HepG2 (cell line): ENCODE results near the gene MCC. TPM values are rescaled to one million over a fixed set of nuclear protein-coding genes. Genes with fewer than 3 reads are reported as not detected.

Experiments
- ATAC-seq: fragments of 200-7000 bp; cut with Tn5 transposase; 3 replicates; pipeline ENCODE4 v1.9.1; 2020; ENCODE audit warnings: mild to moderate bottlenecking, moderate library complexity
- BruUV-seq: library from RNA; stranded (reverse); fragments of 400-500 nt; replicated peaks from 2 replicates; lab custom pipeline; 2021; lab: Mats Ljungman, UMichigan
- CTCF ChIA-PET: fragments of 300-600 bp; formaldehyde crosslinking; extraction: SDS; loops from one replicate; lab custom pipeline; 2021; ENCODE audit warnings: low total read pairs, inconsistent platforms, low intra/inter-chr PET ratio; lab: Yijun Ruan, JAX
- POLR2A ChIA-PET: fragments of 350-600 bp; sonication (Branson Sonifier 250); formaldehyde crosslinking; loops from one replicate; lab custom pipeline; 2020; ENCODE audit warnings: antibody characterized with exemption, inconsistent platforms; lab: Yijun Ruan, JAX
- DNase-seq: peaks from one replicate; pipeline ENCODE4 v3.0.0-alpha.2; 2015; ENCODE audit warnings: low spot score
- FAIRE-seq: peaks from 3 replicates; lab custom pipeline; 2011; peaks lifted over from hg19 to GRCh38; lab: Jason Lieb, UNC
- H2AFZ ChIP-seq: one replicate; pipeline ENCODE4 v1.6.1; 2011; ENCODE audit warnings: low read length, inconsistent platforms
- H3K27ac ChIP-seq: fragments of 300-600 bp; 3 replicates; pipeline ENCODE4 v1.8.0; 2011; ENCODE audit warnings: mixed run types, mild to moderate bottlenecking, mixed read lengths, low read length, inconsistent platforms; ENCODE audit not compliant: insufficient read depth; ENCODE audit errors: extremely low read length
- H3K27me3 ChIP-seq, 2 experiments: fragments of 200-600 bp in 1 of 2; 2 replicates in 1 of 2; 3 replicates in 1 of 2; pipeline versions ENCODE4 v1.6.0 to v1.8.0; 2011; ENCODE audit warnings: low read length in 2 of 2, mild to moderate bottlenecking in 2 of 2, moderate library complexity in 2 of 2, inconsistent platforms in 1 of 2; ENCODE audit not compliant: insufficient read depth in 2 of 2, control insufficient read depth in 1 of 2
- H3K36me3 ChIP-seq, 2 experiments: fragments of 200-600 bp in 1 of 2; replicated peaks in 1 of 2; 2 replicates in 1 of 2; 3 replicates in 1 of 2; pipeline versions ENCODE4 v1.5.1 to v1.8.0; 2011; ENCODE audit warnings: low read length in 2 of 2, inconsistent platforms in 1 of 2; ENCODE audit not compliant: insufficient read depth in 2 of 2, control insufficient read depth in 1 of 2
- H3K4me1 ChIP-seq: 2 replicates; pipeline ENCODE4 v1.5.1; 2012; ENCODE audit warnings: low read length, inconsistent platforms; ENCODE audit not compliant: insufficient read depth
- H3K4me2 ChIP-seq: 2 replicates; pipeline ENCODE4 v1.6.0; 2011; ENCODE audit warnings: low read depth, low read length, inconsistent platforms
- H3K4me3 ChIP-seq, 3 experiments: fragments of 200-600 bp in 1 of 3; sonication (generic), shearing (Covaris generic) in 1 of 3; replicated peaks in 1 of 3; 2 replicates each; pipeline ENCODE4 v1.5.1; 2011 to 2016; ENCODE audit warnings: low read length in 3 of 3, inconsistent platforms in 2 of 3, low read depth in 2 of 3, mild to moderate bottlenecking in 2 of 3, control low read depth in 1 of 3, mixed read lengths in 1 of 3; ENCODE audit not compliant: insufficient read depth in 1 of 3
- H3K79me2 ChIP-seq: one replicate; pipeline ENCODE4 v1.6.1; 2011; ENCODE audit warnings: low read length, inconsistent platforms; ENCODE audit not compliant: insufficient read depth
- H3K9ac ChIP-seq: 2 replicates; pipeline ENCODE4 v1.6.0; 2011; ENCODE audit warnings: mild to moderate bottlenecking, low read depth, low read length, inconsistent platforms; ENCODE audit not compliant: insufficient read depth
- H3K9me3 ChIP-seq: 2 replicates; pipeline ENCODE4 v1.5.1; 2012; ENCODE audit warnings: mild to moderate bottlenecking, low read length
- H4K20me1 ChIP-seq: 2 replicates; pipeline ENCODE4 v1.6.0; 2011; ENCODE audit warnings: inconsistent platforms, mild to moderate bottlenecking, low read length, moderate library complexity; ENCODE audit not compliant: insufficient read depth
- KDM2A ChIP-seq: sonication (generic); formaldehyde crosslinking; IDR thresholded peaks from 2 replicates; pipeline ENCODE4 v1.4.0; 2020; ENCODE audit warnings: low read depth, missing genetic modification reagents, borderline replicate concordance
- KLF6 ChIP-seq: IDR thresholded peaks from 2 replicates; pipeline ENCODE4 v1.8.0; 2016; ENCODE audit warnings: missing biosample characterization, missing genetic modification reagents
- NFE2 ChIP-seq: sonication (generic); formaldehyde crosslinking; IDR thresholded peaks from 2 replicates; pipeline ENCODE4 v1.4.0; 2020; ENCODE audit warnings: missing genetic modification reagents
- PAX8 ChIP-seq: sonication (generic); formaldehyde crosslinking; IDR thresholded peaks from 2 replicates; pipeline ENCODE4 v1.8.0; 2022; ENCODE audit warnings: mild to moderate bottlenecking, missing genetic modification reagents, borderline replicate concordance
- SIX4 ChIP-seq: sonication (generic); formaldehyde crosslinking; IDR thresholded peaks from 2 replicates; pipeline ENCODE4 v1.4.0; 2020; ENCODE audit warnings: missing genetic modification reagents
- TEAD3 ChIP-seq: optimal IDR thresholded peaks from 2 replicates; pipeline ENCODE3; 2016; ENCODE audit warnings: borderline replicate concordance
- ZMYM3 ChIP-seq: sonication (generic); formaldehyde crosslinking; IDR thresholded peaks from 2 replicates; pipeline ENCODE4 v1.5.1; 2020; ENCODE audit warnings: mild to moderate bottlenecking, missing genetic modification reagents
- ZNF264 ChIP-seq: sonication (generic); formaldehyde crosslinking; IDR thresholded peaks from 2 replicates; pipeline ENCODE4 v1.4.0; 2020; ENCODE audit warnings: missing genetic modification reagents
- ZNF350 ChIP-seq: sonication (generic); formaldehyde crosslinking; IDR thresholded peaks from 2 replicates; pipeline ENCODE4 v1.4.0; 2020; ENCODE audit warnings: mild to moderate bottlenecking, low read depth, missing genetic modification reagents, borderline replicate concordance
- ZNF619 ChIP-seq: sonication (generic); formaldehyde crosslinking; IDR thresholded peaks from 2 replicates; pipeline ENCODE4 v1.4.0; 2020; ENCODE audit warnings: mild to moderate bottlenecking, missing genetic modification reagents
- ZSCAN22 ChIP-seq: sonication (generic); formaldehyde crosslinking; IDR thresholded peaks from 2 replicates; pipeline ENCODE4 v1.4.0; 2020; ENCODE audit warnings: mild to moderate bottlenecking, missing genetic modification reagents
- ZSCAN30 ChIP-seq: sonication (generic); formaldehyde crosslinking; IDR thresholded peaks from 2 replicates; pipeline ENCODE4 v1.5.0; 2020; ENCODE audit warnings: mild to moderate bottlenecking, missing genetic modification reagents
- WGBS: methylation state at CpG from one replicate; pipeline ENCODE4 v1.1.6; 2017; ENCODE audit warnings: low lambda C conversion rate; 5-methylcytosine and 5-hydroxymethylcytosine counted together
- in situ Hi-C: cut with HindIII; loops from 2 replicates; pipeline ENCODE4 v1.10.0; 2017; ENCODE audit warnings: low pct_unique_long_range_greater_than_20kb; ENCODE audit not compliant: extremely low pct_ligation_motif_present
- intact Hi-C: fragments of 100-400 bp; cut with micrococcal nuclease; formaldehyde crosslinking; loops from one replicate; pipeline ENCODE4 v1.10.0; 2022; ENCODE audit not compliant: unreplicated experiment
- polyA plus RNA-seq, 8 experiments: library from polyadenylated mRNA; depleted of rRNA in 3 of 8; stranded (reverse) in 7 of 8; unstranded in 1 of 8; fragments of >200 nt; fragmentation: Illumina TruSeq in 4 of 8; extraction: Trizol in 4 of 8; gene quantifications; 2 replicates each; pipeline versions ENCODE4 v1.2.1 to v1.2.3, GENCODE V29; 2011 to 2016; ENCODE audit warnings: low read depth in 4 of 8, missing spikeins in 1 of 8, mixed read lengths in 1 of 8; ENCODE audit not compliant: insufficient read depth in 1 of 8
- total RNA-seq, 5 experiments: library from RNA; depleted of rRNA; stranded (reverse); fragments of >200 nt; fragmentation: Illumina TruSeq; extraction: Trizol; gene quantifications; 2 replicates each; pipeline ENCODE4 v1.2.3, GENCODE V29; 2016; ENCODE audit warnings: low read depth in 1 of 5
- TF ChIP-seq, protein P1 (sequence below), 2 experiments: sonication (generic) in 1 of 2; formaldehyde crosslinking in 1 of 2; IDR thresholded peaks; 2 replicates each; pipeline versions ENCODE4 v1.5.1 to v1.6.1; 2011 to 2020; ENCODE audit warnings: borderline replicate concordance in 1 of 2, low read depth in 1 of 2, low read length in 1 of 2, mild to moderate bottlenecking in 1 of 2, missing genetic modification reagents in 1 of 2, moderate library complexity in 1 of 2

MCC gene
- total and polyA plus RNA-seq, 2 of the 13 experiments (the other 11 are each of a cell fraction or from before 2014, with no cell fraction given), result 0.55 to 2.4 TPM

DNA sequence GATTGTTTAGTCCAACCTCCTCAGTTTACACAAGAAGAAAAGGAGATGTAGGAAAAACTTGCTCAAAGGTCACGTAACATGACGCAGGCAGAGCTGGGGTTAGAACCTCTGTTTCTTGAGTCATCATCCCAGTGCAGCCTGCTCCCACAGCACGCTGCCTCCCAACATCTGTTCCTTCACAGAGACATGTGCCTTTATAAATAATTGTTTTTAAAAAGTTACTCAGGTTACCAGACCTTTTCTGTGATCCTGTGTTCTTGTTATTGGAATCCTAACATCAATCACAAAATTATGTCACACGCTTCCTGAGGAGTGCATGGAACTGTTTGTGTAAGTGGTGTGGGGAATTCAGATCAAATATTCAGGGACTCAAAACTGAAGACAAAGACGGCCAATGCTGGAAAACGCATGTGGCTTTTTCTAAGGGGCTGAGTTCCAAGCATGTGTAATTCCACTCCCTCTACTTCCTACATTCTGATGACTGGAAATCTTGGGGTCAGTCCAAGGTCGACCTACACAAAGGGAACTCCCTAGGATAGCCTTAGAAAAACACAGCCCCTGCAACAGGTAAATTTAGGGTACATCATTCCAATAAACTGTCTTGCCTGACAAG lies 237.8 kb downstream of the MCC start:
- FAIRE-seq (no peak), ATAC-seq (no peak), DNase-seq (no peak)
- no peaks in the 10 kb centered on the region for H4K20me1 ChIP-seq
- no peak overlapping the region for H3K4me3 ChIP-seq
- H3K79me2 ChIP-seq, result no peaks in the 10 kb centered on the region
- intact Hi-C loops (no loop called here), in situ Hi-C loops (no loop called here)
- H3K4me2 ChIP-seq, result no peak overlapping the region
- no peaks in the 10 kb centered on the region for H3K36me3 ChIP-seq
- 23% methylated on average over 7 of the region's 7 CpGs for WGBS
- ChIA-PET CTCF (no interaction called here), POLR2A (no interaction called here)
- TF ChIP-seq ZSCAN22 (no peak), NFE2 (CRISPR knock-in tag) (no peak), KDM2A (CRISPR knock-in tag) (no peak), ZNF264 (no peak), SIX4 (no peak), ZMYM3 (CRISPR knock-in tag) (no peak), KLF6 (CRISPR knock-in tag) (no peak), PAX8 (no peak), TEAD3 (no peak), ZNF619 (CRISPR knock-in tag) (no peak)
- no peaks in the 10 kb centered on the region for H3K9me3 ChIP-seq
- H3K4me1 ChIP-seq, result no peaks in the 10 kb centered on the region
- H3K27ac ChIP-seq, result no peak overlapping the region
- H3K9ac ChIP-seq, result no peak overlapping the region
- H3K27me3 ChIP-seq, result peaks cover 0 to 4% of the 10 kb centered on the region in 2 experiments; a peak in 2 of 5 replicates
- H2AFZ ChIP-seq, result no peak overlapping the region
- no TSS peak for BruUV-seq

- FAIRE-seq, result no peak
- Histone ChIP-seq H3K27ac (no peak overlapping the region), H3K4me2 (no peak overlapping the region), H3K27me3 (peaks cover 0 to 4% of the 10 kb centered on the region in 2 experiments; a peak in 2 of 5 replicates), H3K36me3 (no peaks in the 10 kb centered on the region), H3K4me3 (no peak overlapping the region), H4K20me1 (no peaks in the 10 kb centered on the region), H3K79me2 (no peaks in the 10 kb centered on the region), H2AFZ (no peak overlapping the region), H3K4me1 (no peaks in the 10 kb centered on the region), H3K9me3 (no peaks in the 10 kb centered on the region), H3K9ac (no peak overlapping the region)
- WGBS, result 15% methylated on average over 1 of the region's 1 CpG
- in situ Hi-C loops (no loop called here), intact Hi-C loops (no loop called here)
- TF ChIP-seq ZNF350 (CRISPR knock-in tag) (no peak), ZSCAN30 (no peak)
- TF ChIP-seq, protein P1, sequence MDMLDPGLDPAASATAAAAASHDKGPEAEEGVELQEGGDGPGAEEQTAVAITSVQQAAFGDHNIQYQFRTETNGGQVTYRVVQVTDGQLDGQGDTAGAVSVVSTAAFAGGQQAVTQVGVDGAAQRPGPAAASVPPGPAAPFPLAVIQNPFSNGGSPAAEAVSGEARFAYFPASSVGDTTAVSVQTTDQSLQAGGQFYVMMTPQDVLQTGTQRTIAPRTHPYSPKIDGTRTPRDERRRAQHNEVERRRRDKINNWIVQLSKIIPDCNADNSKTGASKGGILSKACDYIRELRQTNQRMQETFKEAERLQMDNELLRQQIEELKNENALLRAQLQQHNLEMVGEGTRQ (IDR thresholded peaks at IDR 0.05; ENCODE audit: low read depth, low read length), result no peak
- TF ChIP-seq, protein P1 (CRISPR knock-in tag; IDR thresholded peaks at IDR 0.05; ENCODE audit: borderline replicate concordance), result no peak
- ChIA-PET CTCF (no interaction called here), POLR2A (no interaction called here)
- no peak for ATAC-seq
- no peak for DNase-seq
- no TSS peak for BruUV-seq
Measured at GRCh38 chr5:113249206-113249605, 239.0 kb downstream of the MCC start.
